Retina (tissue), 1 donor: ENCODE data around the gene STK35.
"Not testable (repeated sequence)": the region's sequence is repeated elsewhere in the genome, so short reads cannot be mapped to it uniquely, and the experiment has no call there.

Experiments used
- DNase-seq: peaks from one replicate; pipeline ENCODE4 v3.0.0-alpha.2; 2016

STK35 gene

GRCh38 chr20:2164421-2164820 is 62.8 kb downstream of the STK35 start:
- no peak for DNase-seq

GRCh38 chr20:2164966-2165365 is 63.3 kb downstream of the STK35 start:
- no peak for DNase-seq

- DNase-seq = no peak
These were observed 64.2 kb downstream of the STK35 start for GRCh38 chr20:2165871-2166270.

- DNase-seq = no peak
These were observed 65.5 kb downstream of the STK35 start for GRCh38 chr20:2167112-2167511.

- DNase-seq = peak; percentile 24
These were observed 67.3 kb downstream of the STK35 start for GRCh38 chr20:2168946-2169345.

- DNase-seq = no peak
These were observed 67.9 kb downstream of the STK35 start for GRCh38 chr20:2169456-2170088.

GRCh38 chr20:2170404-2170803 is 68.8 kb downstream of the STK35 start:
- no peak for DNase-seq

GRCh38 chr20:2171266-2171790 is 69.7 kb downstream of the STK35 start:
- DNase-seq = no peak

GRCh38 chr20:2171840-2172239 is 70.2 kb downstream of the STK35 start:
- not testable (repeated sequence) for DNase-seq

- DNase-seq = peak; percentile 86
These were observed 70.9 kb downstream of the STK35 start for GRCh38 chr20:2172305-2173175.

- no peak for DNase-seq
These were observed 71.6 kb downstream of the STK35 start for GRCh38 chr20:2173186-2173585.

- no peak for DNase-seq
These were observed 72.4 kb downstream of the STK35 start for GRCh38 chr20:2174067-2174466.

- no peak for DNase-seq
These were observed 75.3 kb downstream of the STK35 start for GRCh38 chr20:2176946-2177345.

- no peak for DNase-seq
These were observed 76.9 kb downstream of the STK35 start for GRCh38 chr20:2178318-2179232.

GRCh38 chr20:2179233-2179580 is 77.6 kb downstream of the STK35 start:
- no peak for DNase-seq

GRCh38 chr20:2179949-2180348 is 78.3 kb downstream of the STK35 start:
- no peak for DNase-seq

GRCh38 chr20:2183381-2183780 is 81.8 kb downstream of the STK35 start:
- peak; percentile 38 for DNase-seq

- not testable (repeated sequence) for DNase-seq
These were observed 83.3 kb downstream of the STK35 start for GRCh38 chr20:2184933-2185332.

GRCh38 chr20:2195614-2196013 is 94.0 kb downstream of the STK35 start:
- DNase-seq = no peak

- DNase-seq = no peak
These were observed 95.5 kb downstream of the STK35 start for GRCh38 chr20:2197166-2197565.
